HG03196 (cell line): Measurements from ENCODE around the gene AMIGO3.

Source experiments
- ATAC-seq: cut with Tn5 transposase; IDR thresholded peaks from one replicate; pipeline ENCODE4 v1.9.1; 2021; ENCODE audit not compliant: unreplicated experiment

Gene AMIGO3

GRCh38 chr3:49670940-49671290, 48.6 kb downstream of the AMIGO3 start:
- ATAC-seq = no peak

GRCh38 chr3:49669352-49669751, 50.1 kb downstream of the AMIGO3 start:
- ATAC-seq = no peak

GRCh38 chr3:49668861-49669260, 50.6 kb downstream of the AMIGO3 start:
- no peak for ATAC-seq

- no peak for ATAC-seq
Measured at GRCh38 chr3:49668414-49668797, 51.1 kb downstream of the AMIGO3 start.

- no peak for ATAC-seq
Measured at GRCh38 chr3:49667701-49668413, 51.6 kb downstream of the AMIGO3 start.
